HG02571 (cell line): Measurements from ENCODE around the gene LLPH.
A peak's percentile ranks its signal among the peaks of the same experiment; 100 is the strongest.

Experiments
- ATAC-seq: cut with Tn5 transposase; IDR thresholded peaks from one replicate; pipeline ENCODE4 v1.9.1; 2021; ENCODE audit warnings: mild to moderate bottlenecking, moderate library complexity; ENCODE audit not compliant: unreplicated experiment

Gene LLPH

DNA sequence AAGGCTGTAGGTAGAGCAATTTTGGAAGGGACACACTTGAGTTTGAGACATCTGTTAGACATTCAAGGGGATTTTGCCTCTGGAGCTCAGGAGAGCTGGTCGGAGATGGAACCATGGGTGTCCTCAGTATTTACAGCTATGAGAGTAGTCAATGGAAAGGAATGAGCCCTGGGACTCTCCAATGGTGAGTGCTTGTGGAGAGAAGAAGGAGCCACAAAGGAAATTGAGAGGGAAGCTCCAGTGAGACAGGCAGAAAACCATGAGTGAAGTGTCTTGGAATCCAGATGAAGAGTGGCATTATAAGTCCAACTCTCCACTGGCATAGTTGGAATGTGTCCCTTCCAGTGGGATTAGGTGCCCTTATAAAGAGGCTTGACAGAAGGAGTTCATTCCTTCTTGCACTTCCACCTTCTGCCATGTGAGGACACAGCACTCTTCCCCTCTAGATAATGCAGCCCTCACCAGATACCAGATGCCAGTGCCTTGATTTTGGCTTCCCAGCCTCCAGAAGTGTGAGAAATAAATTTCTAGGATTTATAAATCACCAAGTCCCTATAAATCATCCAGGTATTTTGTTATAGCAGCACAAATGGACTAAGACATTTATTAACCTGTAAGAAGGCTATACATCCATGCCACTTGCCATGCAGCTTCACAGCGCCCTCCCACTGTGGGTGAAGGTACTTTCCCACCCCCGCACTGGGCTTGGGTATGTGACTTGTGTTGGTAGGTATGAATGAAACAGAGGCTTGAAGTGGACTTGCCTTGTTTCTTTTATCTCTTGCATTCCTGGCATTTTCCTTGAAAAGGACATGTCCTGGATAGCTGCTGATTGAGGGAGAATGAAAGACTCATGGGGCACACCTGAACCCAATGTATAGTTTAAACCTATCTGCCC, 27.3 kb downstream of the LLPH start:
- no peak for ATAC-seq

GRCh38 chr12:66092559-66093269, 37.8 kb downstream of the LLPH start:
- ATAC-seq: no peak

- no peak for ATAC-seq
These were observed 40.4 kb downstream of the LLPH start for GRCh38 chr12:66090157-66090556.

GRCh38 chr12:66087365-66087943, 43.1 kb downstream of the LLPH start:
- ATAC-seq: no peak

DNA sequence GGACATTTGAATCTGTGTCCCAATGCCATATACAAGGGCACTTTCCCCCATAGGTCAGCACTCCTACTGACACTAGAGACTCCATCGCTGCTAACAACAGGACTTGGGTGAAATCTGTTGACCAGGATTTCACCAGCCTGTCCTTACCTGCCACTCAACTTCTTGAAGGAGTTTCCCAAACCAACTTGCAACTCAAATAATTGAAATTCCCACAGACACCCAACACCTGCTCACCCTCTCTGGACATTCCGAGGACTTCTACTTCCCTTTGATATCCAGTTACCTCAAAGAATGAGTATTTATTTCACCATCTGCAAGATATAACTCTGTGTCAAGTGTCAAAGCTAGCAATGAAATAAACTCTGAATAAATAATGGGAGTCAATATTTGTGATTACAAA, 44.6 kb downstream of the LLPH start:
- no peak for ATAC-seq

DNA sequence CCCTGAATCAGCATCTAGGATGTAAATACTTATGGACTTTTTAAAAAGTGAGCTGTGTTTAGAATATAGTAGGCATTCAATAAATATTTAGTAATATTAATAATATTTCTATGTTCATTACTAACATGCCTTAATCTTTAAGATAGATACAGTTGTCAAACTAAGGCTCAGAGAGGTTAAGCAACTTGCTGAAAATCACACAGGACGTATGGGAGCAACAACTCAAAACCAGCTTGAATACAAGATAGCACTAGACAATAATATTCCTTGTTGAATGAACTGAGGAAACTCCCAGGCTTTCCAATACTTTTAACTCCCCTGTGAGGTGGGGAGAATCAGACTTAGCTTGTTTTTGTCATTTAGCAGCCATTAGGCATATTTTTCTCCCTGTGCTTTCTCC, 45.3 kb downstream of the LLPH start:
- no peak for ATAC-seq

DNA sequence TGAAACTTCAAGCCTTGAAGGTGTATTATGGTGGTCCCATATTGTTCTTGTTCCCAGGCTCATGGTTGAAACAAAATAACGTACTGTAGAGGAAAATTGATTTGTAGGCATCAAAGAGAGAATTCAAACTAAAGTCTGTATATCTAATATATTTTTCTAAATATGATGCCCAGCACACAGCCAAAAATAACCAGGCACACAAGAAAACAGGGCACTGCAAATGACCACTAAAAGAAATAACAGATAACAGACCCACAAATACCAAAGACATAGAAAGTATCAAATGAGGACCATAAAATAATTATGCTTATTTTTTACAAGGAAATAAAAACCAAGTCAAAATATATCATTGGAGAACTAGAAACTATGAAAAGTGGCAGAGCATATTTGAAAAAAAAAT, 46.8 kb downstream of the LLPH start:
- no peak for ATAC-seq

DNA sequence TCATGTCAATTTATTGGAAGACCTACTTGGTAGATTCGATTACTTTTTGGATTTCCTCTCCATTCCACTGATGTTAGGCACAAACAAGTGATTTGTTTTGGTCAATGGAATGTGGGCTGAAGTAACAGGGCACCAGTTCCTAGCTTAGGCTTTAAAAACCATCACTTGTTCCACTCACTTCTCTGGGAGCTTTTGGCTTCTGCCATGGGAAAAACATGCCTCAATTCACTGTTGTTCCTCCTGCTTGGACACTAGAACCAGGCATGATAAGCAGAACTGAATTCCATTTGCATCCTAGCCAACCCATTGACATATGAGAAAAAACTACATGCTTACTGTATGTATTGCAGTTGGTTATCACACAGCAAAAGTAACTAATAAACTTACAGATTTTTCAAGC, 47.8 kb downstream of the LLPH start:
- ATAC-seq: no peak

- no peak for ATAC-seq
These were observed 49.8 kb downstream of the LLPH start for GRCh38 chr12:66080791-66081190.

- no peak for ATAC-seq
These were observed 53.0 kb downstream of the LLPH start for GRCh38 chr12:66077542-66077941.

- ATAC-seq: no peak
These were observed 56.0 kb downstream of the LLPH start for GRCh38 chr12:66074561-66074960.

DNA sequence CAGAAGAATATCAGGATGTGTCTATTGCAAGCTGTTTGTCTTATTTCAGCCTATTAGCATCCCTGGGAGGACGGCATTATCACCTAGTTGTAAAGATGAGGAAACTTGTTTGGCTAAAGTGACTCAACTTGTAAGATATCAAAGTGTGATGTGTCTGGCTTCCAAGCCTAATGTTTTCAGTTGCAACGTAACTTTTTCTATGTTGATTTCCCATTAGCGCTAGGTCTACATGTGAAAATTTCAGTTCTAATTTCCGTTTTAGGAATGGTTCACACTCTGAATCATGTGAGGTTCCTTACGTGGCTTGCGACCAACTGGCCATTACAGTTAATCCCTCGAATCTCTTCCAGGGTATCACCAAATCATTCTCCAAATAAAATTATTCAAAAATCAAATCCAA, 58.0 kb downstream of the LLPH start:
- ATAC-seq: peak; percentile 42

DNA sequence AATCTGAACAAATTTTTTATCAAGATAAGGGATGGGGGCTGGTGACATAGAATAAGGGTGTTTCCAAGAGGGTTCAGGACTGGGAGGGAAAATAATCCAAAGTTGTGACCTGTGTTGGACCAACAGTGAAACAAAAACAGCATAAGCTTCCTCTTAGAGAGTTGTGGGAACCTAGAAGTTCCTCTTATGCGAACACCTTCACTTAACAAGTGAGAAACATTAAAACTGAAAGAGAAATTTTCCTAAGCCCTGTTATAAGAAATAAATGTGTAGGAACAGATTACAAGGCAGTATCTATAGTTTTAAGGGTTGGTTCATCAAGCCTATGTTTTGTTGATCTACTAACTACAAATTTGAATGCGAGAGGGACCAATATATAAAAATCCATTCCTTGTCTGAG, 58.4 kb downstream of the LLPH start:
- ATAC-seq: peak; percentile 60

GRCh38 chr12:66071549-66071948, 59.0 kb downstream of the LLPH start:
- ATAC-seq: no peak

DNA sequence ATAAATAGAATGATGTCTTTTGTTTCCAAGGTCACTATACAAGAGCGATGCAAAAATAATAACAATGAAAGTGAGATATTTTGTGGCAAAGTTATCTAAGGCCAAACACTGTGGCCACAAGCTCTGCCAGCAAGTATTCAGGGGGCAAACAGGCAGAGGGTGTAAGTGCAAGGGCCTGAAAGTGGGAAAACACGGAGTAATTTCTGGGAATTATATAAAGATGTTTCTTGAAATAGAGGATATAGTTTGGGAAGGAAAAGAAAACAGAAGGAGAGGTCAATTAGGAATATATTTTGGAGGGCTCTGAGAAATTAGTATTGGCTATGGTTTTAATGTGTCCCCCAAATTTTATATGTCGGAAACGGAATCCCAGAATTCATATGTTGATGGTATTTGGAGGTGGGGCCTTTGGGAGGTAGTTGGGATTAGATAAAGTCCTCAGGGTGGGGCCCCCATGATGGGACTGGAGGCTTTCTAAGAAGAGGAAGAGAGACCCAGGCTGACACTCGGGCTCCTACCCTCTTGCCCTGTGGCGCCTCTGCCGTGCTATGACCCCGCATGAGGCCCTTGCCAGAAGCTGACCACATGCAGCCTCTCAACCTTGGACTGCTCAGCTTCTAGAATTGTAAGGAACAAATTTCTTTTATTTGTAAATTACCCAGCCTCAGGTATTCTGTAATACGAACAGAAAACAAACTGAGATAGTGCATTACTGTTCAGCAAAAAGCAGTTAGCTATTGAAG, 60.0 kb downstream of the LLPH start:
- ATAC-seq: no peak

DNA sequence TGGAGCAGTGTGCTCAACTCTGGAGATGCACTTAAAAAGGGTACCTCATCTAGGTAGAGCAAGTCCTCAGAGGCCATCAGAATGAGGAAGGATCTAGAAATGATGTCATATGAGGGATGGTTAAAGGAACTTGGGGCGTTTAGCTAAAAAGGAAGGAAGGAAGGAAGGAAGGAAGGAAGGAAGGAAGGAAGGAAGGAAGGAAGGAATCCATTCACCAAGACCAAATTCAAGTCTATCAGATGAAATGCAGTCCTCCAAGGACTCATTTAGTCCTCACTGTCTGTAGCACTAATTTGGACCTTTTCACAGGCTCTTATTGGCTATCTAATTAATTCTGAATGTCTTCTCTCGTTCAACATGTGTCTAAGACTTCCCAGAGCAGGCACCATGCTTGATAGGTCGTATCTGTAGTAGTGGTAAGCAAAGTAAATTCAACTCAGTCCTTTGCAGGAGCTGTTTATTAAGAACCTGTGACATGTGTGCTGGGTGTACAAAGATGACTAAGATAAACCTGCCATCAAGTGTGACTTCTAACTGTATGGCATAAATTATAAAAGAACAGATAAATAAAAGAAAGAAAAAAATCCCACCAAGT, 63.5 kb downstream of the LLPH start:
- no peak for ATAC-seq
